ENCODE measurements around the gene ATP5PD. TPM values are rescaled to one million over a fixed set of nuclear protein-coding genes. Genes with fewer than 3 reads are reported as not detected.

Gene ATP5PD
- total RNA-seq, 1 experiment from 2014 or later: 259 TPM

- no peak for DNase-seq (ENCODE audit: low read depth)
Observed at GRCh38 chr17:75001915-75002843, 44.6 kb downstream of the ATP5PD start.

- DNase-seq (ENCODE audit: low read depth): no peak
Observed at GRCh38 chr17:74999523-74999922, 47.2 kb downstream of the ATP5PD start.

GRCh38 chr17:74998783-74999182, 48.0 kb downstream of the ATP5PD start:
- DNase-seq (ENCODE audit: low read depth): no peak

GRCh38 chr17:74995847-74996246, 50.9 kb downstream of the ATP5PD start:
- no peak for DNase-seq (ENCODE audit: low read depth)

GRCh38 chr17:74994440-74994839, 52.3 kb downstream of the ATP5PD start:
- DNase-seq (ENCODE audit: low read depth): no peak

GRCh38 chr17:74992223-74992622, 54.5 kb downstream of the ATP5PD start:
- no peak for DNase-seq (ENCODE audit: low read depth)

- no peak for DNase-seq (ENCODE audit: low read depth)
Observed at GRCh38 chr17:74990581-74991105, 56.1 kb downstream of the ATP5PD start.

Small RNAs within 50 kb of the gene (small RNA-seq; reads per million reads assigned to genes)
- not detected for gene AC111186.1
- not detected for gene RF00019
- gene RN7SL573P: not detected
- gene RNU6-362P: not detected

Other genes with a start within 250 kb of the ATP5PD start
- 0.07 and 0.10 TPM in 2 replicates for gene GRIN2C, start 187.1 kb downstream of the ATP5PD start, total RNA-seq (2014; rRNA removed; shearing (Covaris generic))
- 46.9 and 48.7 TPM in 2 replicates for gene FDXR, start 174.0 kb downstream of the ATP5PD start, total RNA-seq (2014; rRNA removed; shearing (Covaris generic))
- not detected in 2 replicates for gene FADS6, start 153.3 kb downstream of the ATP5PD start, total RNA-seq (2014; rRNA removed; shearing (Covaris generic))
- gene USH1G, start 123.7 kb downstream of the ATP5PD start, total RNA-seq (2014; rRNA removed; shearing (Covaris generic)): not detected in 2 replicates
- not detected in 2 replicates for gene OTOP2, start 122.7 kb downstream of the ATP5PD start, total RNA-seq (2014; rRNA removed; shearing (Covaris generic))
- gene OTOP3, start 111.1 kb downstream of the ATP5PD start, total RNA-seq (2014; rRNA removed; shearing (Covaris generic)): not detected in 2 replicates
- 0.13 and 1.8 TPM in 2 replicates for gene HID1, start 74.2 kb downstream of the ATP5PD start, total RNA-seq (2014; rRNA removed; shearing (Covaris generic))
- 3.6 and 3.8 TPM in 2 replicates for gene CDR2L, start 59.3 kb downstream of the ATP5PD start, total RNA-seq (2014; rRNA removed; shearing (Covaris generic))
- gene MRPL58, start 34.3 kb downstream of the ATP5PD start, total RNA-seq (2014; rRNA removed; shearing (Covaris generic)): 110 and 114 TPM in 2 replicates
- gene KCTD2, start 256 bp upstream of the ATP5PD start, total RNA-seq (2014; rRNA removed; shearing (Covaris generic)): 17.2 and 18.6 TPM in 2 replicates
- gene SLC16A5, start 41.0 kb upstream of the ATP5PD start, total RNA-seq (2014; rRNA removed; shearing (Covaris generic)): not detected in 2 replicates
- gene ARMC7, start 63.0 kb upstream of the ATP5PD start, total RNA-seq (2014; rRNA removed; shearing (Covaris generic)): 8.0 and 8.2 TPM in 2 replicates
- gene NT5C, start 84.8 kb upstream of the ATP5PD start, total RNA-seq (2014; rRNA removed; shearing (Covaris generic)): 150 and 161 TPM in 2 replicates
- 260 and 308 TPM in 2 replicates for gene JPT1, start 107.5 kb upstream of the ATP5PD start, total RNA-seq (2014; rRNA removed; shearing (Covaris generic))
- 314 and 319 TPM in 2 replicates for gene SUMO2, start 136.0 kb upstream of the ATP5PD start, total RNA-seq (2014; rRNA removed; shearing (Covaris generic))
- gene NUP85, start 158.7 kb upstream of the ATP5PD start, total RNA-seq (2014; rRNA removed; shearing (Covaris generic)): 45.1 and 45.6 TPM in 2 replicates
- 14.9 and 15.4 TPM in 2 replicates for gene GGA3, start 214.6 kb upstream of the ATP5PD start, total RNA-seq (2014; rRNA removed; shearing (Covaris generic))
- 123 and 139 TPM in 2 replicates for gene MRPS7, start 214.9 kb upstream of the ATP5PD start, total RNA-seq (2014; rRNA removed; shearing (Covaris generic))
- 13.1 and 20.7 TPM in 2 replicates for gene MIF4GD, start 224.3 kb upstream of the ATP5PD start, total RNA-seq (2014; rRNA removed; shearing (Covaris generic))
- 31.1 and 32.0 TPM in 2 replicates for gene SLC25A19, start 242.5 kb upstream of the ATP5PD start, total RNA-seq (2014; rRNA removed; shearing (Covaris generic))